Esophagus squamous epithelium (tissue), 5 donors: ENCODE results near the gene FUT4. TPM values are rescaled to one million over a fixed set of nuclear protein-coding genes. Genes with fewer than 3 reads are reported as not detected.

Experiments
- DNase-seq: peaks from one replicate; lab custom pipeline; 2025; lab: John Stamatoyannopoulos, UW
- H3K27ac ChIP-seq, 4 donors: fragments of 200-600 bp; sonication (generic); one replicate each; pipeline ENCODE4 v1.5.1; 2016 to 2019; ENCODE audit warnings: mild to moderate bottlenecking in 1 of 4
- H3K27me3 ChIP-seq, 4 donors: fragments of 200-600 bp; sonication (generic); 1 replicate in 3 of 4; 2 replicates in 1 of 4; pipeline versions ENCODE4 v1.5.1 to v1.6.0; 2017 to 2021; ENCODE audit warnings: antibody characterized with exemption in 1 of 4
- H3K36me3 ChIP-seq, 3 donors: fragments of 200-600 bp; sonication (generic); one replicate each; pipeline ENCODE4 v1.5.1; 2016 to 2019
- H3K4me1 ChIP-seq, 3 donors: fragments of 200-600 bp; sonication (generic); one replicate each; pipeline ENCODE4 v1.5.1; 2017 to 2019
- H3K4me3 ChIP-seq, 4 donors: fragments of 200-600 bp; sonication (generic); 1 replicate in 3 of 4; 2 replicates in 1 of 4; pipeline ENCODE4 v1.5.1; 2016 to 2019; ENCODE audit warnings: mild to moderate bottlenecking in 2 of 4, moderate library complexity in 1 of 4
- H3K9me3 ChIP-seq, 3 donors: fragments of 200-600 bp; sonication (generic); one replicate each; pipeline ENCODE4 v1.5.1; 2016 to 2019
- CTCF ChIP-seq, 6 experiments: fragments of 450-650 bp in 4 of 6; fragments of 200-600 bp in 2 of 6; sonication (generic) in 2 of 6; IDR thresholded peaks; one replicate each; pipeline ENCODE4 v1.5.1; 2016 to 2019; ENCODE audit warnings: antibody characterized with exemption in 6 of 6, mild to moderate bottlenecking in 4 of 6, moderate library complexity in 4 of 6
- POLR2A ChIP-seq, 4 donors: fragments of 450-650 bp; IDR thresholded peaks; one replicate each; pipeline ENCODE4 v1.6.1; 2017; ENCODE audit warnings: antibody characterized with exemption in 4 of 4, mild to moderate bottlenecking in 4 of 4, moderate library complexity in 3 of 4
- WGBS, 2 donors: methylation state at CpG; one replicate each; pipeline ENCODE4 v1.1.5; 2018; 5-methylcytosine and 5-hydroxymethylcytosine counted together
- intact Hi-C: fragments of 100-400 bp; cut with DNase I; formaldehyde crosslinking; loops from one replicate; pipeline ENCODE4 v1.15.0; 2022
- total RNA-seq, 4 donors: library from RNA; depleted of rRNA; stranded (reverse); fragments of >200 nt; gene quantifications; one replicate each; pipeline ENCODE4 v1.1.0, GENCODE V29; 2016
- donor health status: DM: yes; HTN: yes; CAD: no.

FUT4 gene
- total RNA-seq, 4 donors from 2014 or later, result 1.4 to 6.1 (median 1.8) TPM

- Histone ChIP-seq H3K4me3 (no peak overlapping the region), H3K36me3 (peaks cover 0 to 18% (median 0%) of the 10 kb centered on the region in 3 donors), H3K27me3 (no peaks in the 10 kb centered on the region), H3K9me3 (no peaks in the 10 kb centered on the region), H3K27ac (no peak overlapping the region), H3K4me1 (peaks cover 0 to 4% (median 0%) of the 10 kb centered on the region in 3 donors)
- TF ChIP-seq CTCF (IDR thresholded peaks at IDR 0.05) (no peak), POLR2A (IDR thresholded peaks at IDR 0.05) (no peak)
- DNase-seq, result no peak
- intact Hi-C loops, result no loop called here
- 22 to 49% methylated on average over 2 of the region's 2 CpGs for WGBS, 2 donors
Observed at GRCh38 chr11:94588366-94588942, 44.7 kb downstream of the FUT4 start.

GRCh38 chr11:94590352-94591041, 46.8 kb downstream of the FUT4 start:
- H3K27me3 ChIP-seq, result no peaks in the 10 kb centered on the region
- no peak overlapping the region for H3K4me3 ChIP-seq
- intact Hi-C loops, result loop anchor here (10.0 kb wide), 1 partner anchor 66 kb away; no protein-coding TSS in a partner anchor
- DNase-seq, result no peak
- H3K36me3 ChIP-seq, result peaks cover 0 to 18% (median 0%) of the 10 kb centered on the region in 3 donors
- no peak for TF ChIP-seq POLR2A (IDR thresholded peaks at IDR 0.05)
- no peak for TF ChIP-seq CTCF (IDR thresholded peaks at IDR 0.05)
- H3K4me1 ChIP-seq, result no peaks in the 10 kb centered on the region
- H3K9me3 ChIP-seq, result no peaks in the 10 kb centered on the region
- H3K27ac ChIP-seq, result no peak overlapping the region
- 68 to 69% methylated on average over 6 of the region's 6 CpGs for WGBS, 2 donors

- H3K27ac ChIP-seq, result no peak overlapping the region
- intact Hi-C loops, result loop anchor here (10.0 kb wide), 1 partner anchor 68 kb away; no protein-coding TSS in a partner anchor
- H3K27me3 ChIP-seq, result no peaks in the 10 kb centered on the region
- 68 to 69% methylated on average over 2 of the region's 2 CpGs for WGBS, 2 donors
- no peak overlapping the region for H3K4me3 ChIP-seq
- TF ChIP-seq POLR2A (IDR thresholded peaks at IDR 0.05), result no peak
- TF ChIP-seq CTCF (IDR thresholded peaks at IDR 0.05), result no peak
- H3K9me3 ChIP-seq, result no peaks in the 10 kb centered on the region
- H3K4me1 ChIP-seq, result no peaks in the 10 kb centered on the region
- DNase-seq, result no peak
- H3K36me3 ChIP-seq, result peaks cover 0 to 18% (median 0%) of the 10 kb centered on the region in 3 donors
Observed at GRCh38 chr11:94593030-94593429, 49.3 kb downstream of the FUT4 start.

- Histone ChIP-seq H3K36me3 (peaks cover 0 to 18% (median 0%) of the 10 kb centered on the region in 3 donors), H3K4me1 (no peaks in the 10 kb centered on the region), H3K27me3 (no peaks in the 10 kb centered on the region), H3K27ac (no peak overlapping the region), H3K9me3 (no peaks in the 10 kb centered on the region), H3K4me3 (no peak overlapping the region)
- intact Hi-C loops, result loop anchor here (10.0 kb wide), 1 partner anchor 70 kb away; no protein-coding TSS in a partner anchor
- no peak for TF ChIP-seq CTCF (IDR thresholded peaks at IDR 0.05)
- no peak for TF ChIP-seq POLR2A (IDR thresholded peaks at IDR 0.05)
- 84 to 92% methylated on average over 6 of the region's 6 CpGs for WGBS, 2 donors
- no peak for DNase-seq
Observed at GRCh38 chr11:94595076-94595475, 51.4 kb downstream of the FUT4 start.

GRCh38 chr11:94597896-94598295, 54.2 kb downstream of the FUT4 start:
- WGBS, 2 donors, result 68 to 70% methylated on average over 2 of the region's 2 CpGs
- no peak overlapping the region for H3K4me3 ChIP-seq
- H3K9me3 ChIP-seq, result no peaks in the 10 kb centered on the region
- H3K27ac ChIP-seq, result no peak overlapping the region
- H3K36me3 ChIP-seq, result peaks cover 0 to 11% (median 0%) of the 10 kb centered on the region in 3 donors
- no peak for DNase-seq
- TF ChIP-seq CTCF (IDR thresholded peaks at IDR 0.05) (no peak), POLR2A (IDR thresholded peaks at IDR 0.05) (no peak)
- no peaks in the 10 kb centered on the region for H3K4me1 ChIP-seq
- intact Hi-C loops, result loop anchor here (10.0 kb wide), 1 partner anchor 73 kb away; no protein-coding TSS in a partner anchor
- no peaks in the 10 kb centered on the region for H3K27me3 ChIP-seq
